AG04449 (cell line): ENCODE measurements around the gene ASCC3.

ENCODE experiments used
- CTCF ChIA-PET: fragments of 350-600 bp; formaldehyde crosslinking; extraction: SDS; loops from one replicate; lab custom pipeline; 2021; ENCODE audit warnings: antibody characterized with exemption; lab: Yijun Ruan, JAX
- POLR2A ChIA-PET: fragments of 400-600, 350-600 bp; formaldehyde crosslinking; extraction: SDS; loops from one replicate; lab custom pipeline; 2020; ENCODE audit warnings: antibody characterized with exemption, inconsistent platforms; lab: Yijun Ruan, JAX
- DNase-seq: peaks from one replicate; pipeline ENCODE4 v3.0.0-alpha.2; 2010; ENCODE audit warnings: low read depth, low spot score
- H3K4me3 ChIP-seq: 2 replicates; pipeline ENCODE4 v1.5.1; 2011; ENCODE audit warnings: low read depth, mild to moderate bottlenecking, control low read depth, low read length
- TF ChIP-seq, protein P1 (sequence below): IDR thresholded peaks from one replicate; pipeline ENCODE4 v1.5.1; 2011; ENCODE audit warnings: mild to moderate bottlenecking, moderate library complexity, low read length, control low read depth, inconsistent platforms; ENCODE audit not compliant: insufficient read depth; ENCODE audit errors: missing control alignments

The ASCC3 gene

DNA sequence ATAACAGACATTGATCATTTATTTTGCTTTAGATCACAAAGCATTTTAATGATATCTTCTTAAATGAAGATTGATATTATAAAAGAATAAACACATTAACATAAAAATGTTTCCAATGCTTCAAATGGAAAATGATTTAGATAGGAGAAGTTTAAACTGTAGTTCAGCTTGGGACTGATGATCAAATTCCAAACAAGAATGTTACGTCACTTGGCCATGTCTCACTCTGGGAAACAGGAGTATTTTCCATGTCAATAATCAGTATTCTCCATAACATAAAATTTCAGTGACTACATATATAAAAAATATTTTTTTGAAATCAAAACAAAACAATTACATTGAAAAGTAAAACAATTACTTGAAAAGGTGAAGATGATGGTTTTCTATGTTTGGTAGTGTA, 363.5 kb downstream of the ASCC3 start:
- H3K4me3 ChIP-seq = no peak overlapping the region
- DNase-seq = no peak
- TF ChIP-seq, protein P1, sequence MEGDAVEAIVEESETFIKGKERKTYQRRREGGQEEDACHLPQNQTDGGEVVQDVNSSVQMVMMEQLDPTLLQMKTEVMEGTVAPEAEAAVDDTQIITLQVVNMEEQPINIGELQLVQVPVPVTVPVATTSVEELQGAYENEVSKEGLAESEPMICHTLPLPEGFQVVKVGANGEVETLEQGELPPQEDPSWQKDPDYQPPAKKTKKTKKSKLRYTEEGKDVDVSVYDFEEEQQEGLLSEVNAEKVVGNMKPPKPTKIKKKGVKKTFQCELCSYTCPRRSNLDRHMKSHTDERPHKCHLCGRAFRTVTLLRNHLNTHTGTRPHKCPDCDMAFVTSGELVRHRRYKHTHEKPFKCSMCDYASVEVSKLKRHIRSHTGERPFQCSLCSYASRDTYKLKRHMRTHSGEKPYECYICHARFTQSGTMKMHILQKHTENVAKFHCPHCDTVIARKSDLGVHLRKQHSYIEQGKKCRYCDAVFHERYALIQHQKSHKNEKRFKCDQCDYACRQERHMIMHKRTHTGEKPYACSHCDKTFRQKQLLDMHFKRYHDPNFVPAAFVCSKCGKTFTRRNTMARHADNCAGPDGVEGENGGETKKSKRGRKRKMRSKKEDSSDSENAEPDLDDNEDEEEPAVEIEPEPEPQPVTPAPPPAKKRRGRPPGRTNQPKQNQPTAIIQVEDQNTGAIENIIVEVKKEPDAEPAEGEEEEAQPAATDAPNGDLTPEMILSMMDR = no peak
- CTCF ChIA-PET = no interaction called here
- POLR2A ChIA-PET = no interaction called here

DNA sequence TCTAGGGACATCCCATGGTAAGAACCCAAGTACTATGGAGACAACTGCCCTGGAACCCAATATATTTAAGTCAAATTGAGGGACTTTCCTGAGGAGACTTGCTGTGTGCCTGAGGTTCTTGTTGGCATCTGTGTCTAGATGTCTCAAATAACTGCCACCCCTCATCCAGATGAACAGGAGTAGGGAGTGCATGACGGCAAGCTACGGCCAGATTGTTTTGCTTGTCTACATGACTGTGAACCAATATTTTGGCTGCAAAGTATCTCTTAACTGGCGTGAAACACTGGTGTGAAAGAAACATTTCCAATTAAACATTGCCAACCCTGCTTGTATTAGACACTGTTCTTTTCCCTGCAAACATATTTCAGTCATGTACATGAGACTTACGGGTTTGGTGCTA, 364.0 kb downstream of the ASCC3 start:
- TF ChIP-seq, protein P1 = no peak
- no peak overlapping the region for H3K4me3 ChIP-seq
- DNase-seq = no peak
- ChIA-PET CTCF (no interaction called here), POLR2A (no interaction called here)

DNA sequence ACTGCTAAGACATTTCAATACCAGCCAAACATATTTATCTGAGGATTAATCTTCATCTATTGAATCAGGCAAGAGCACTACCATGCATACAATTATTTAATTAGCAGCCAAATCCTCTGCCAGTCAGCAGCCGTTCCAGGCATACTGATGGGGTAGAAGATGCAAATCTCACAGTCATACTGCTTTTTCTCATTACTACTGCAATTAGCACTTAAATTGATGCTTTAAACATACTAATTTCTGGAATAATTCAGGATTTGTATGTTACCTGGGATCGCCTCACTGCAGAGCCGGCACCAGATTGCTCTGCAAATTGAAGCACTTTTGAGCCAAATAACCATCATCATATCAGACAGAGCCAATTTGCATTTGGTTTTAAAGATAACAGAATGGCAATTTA, 366.5 kb downstream of the ASCC3 start:
- POLR2A ChIA-PET = no interaction called here
- TF ChIP-seq, protein P1 = no peak
- DNase-seq = no peak
- CTCF ChIA-PET = no interaction called here
- H3K4me3 ChIP-seq = no peak overlapping the region

DNA sequence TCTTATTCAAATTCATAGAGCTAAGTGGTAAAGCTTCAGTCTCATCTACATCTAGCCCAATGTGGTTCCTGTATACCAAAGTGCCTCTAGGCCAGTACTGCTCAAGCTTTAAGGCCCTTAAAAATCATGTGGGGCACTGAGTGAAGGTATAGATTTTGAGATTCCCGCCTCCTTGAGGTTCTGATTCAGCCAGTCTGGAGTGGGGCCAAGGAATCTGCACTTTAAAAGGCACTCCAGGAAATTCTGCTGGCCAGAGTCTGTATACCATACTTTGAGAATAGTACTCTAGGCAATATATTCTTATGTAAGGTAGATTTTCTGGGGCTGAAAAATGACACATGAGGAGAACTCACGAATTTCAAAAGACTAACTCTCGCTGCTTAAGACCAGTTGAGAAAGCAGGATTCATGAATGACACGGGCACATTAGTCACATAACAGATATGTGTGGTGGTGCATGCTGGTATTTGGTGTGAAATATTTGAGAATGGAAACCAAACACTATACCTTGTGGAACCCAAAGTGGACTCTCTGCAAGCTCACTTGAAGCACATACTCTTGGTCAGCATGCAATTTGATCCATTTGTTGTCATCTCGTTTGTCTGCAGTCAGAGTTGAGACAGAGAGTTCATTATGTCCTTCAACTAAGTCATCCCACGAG, 368.8 kb downstream of the ASCC3 start:
- ChIA-PET CTCF (interaction anchor here (1.0 to 1.5 kb wide), 3 partner anchors 32 to 396 kb away, joined by 3 to 5 read pairs (median 4); no protein-coding TSS in a partner anchor), POLR2A (no interaction called here)
- no peak for DNase-seq
- TF ChIP-seq, protein P1 = no peak
- H3K4me3 ChIP-seq = no peak overlapping the region

DNA sequence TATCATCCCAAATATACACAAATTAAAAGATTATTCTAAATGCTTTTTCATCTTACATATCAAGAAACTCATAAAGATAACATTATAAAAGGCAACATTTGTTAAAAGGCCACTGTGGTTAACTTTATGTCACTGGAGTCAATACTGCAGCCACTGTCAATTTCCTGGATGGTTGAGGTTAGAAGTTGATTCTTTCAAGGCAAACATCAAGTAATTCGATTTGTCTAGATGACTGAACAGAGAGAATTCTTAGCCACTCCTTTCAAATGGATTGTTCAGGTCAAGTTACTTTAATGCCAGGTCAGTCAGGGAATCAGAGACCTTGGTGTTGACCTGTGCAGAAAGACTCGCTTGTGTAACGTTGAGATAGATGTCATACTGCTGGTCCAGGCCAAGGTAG, 372.0 kb downstream of the ASCC3 start:
- TF ChIP-seq, protein P1 = no peak
- POLR2A ChIA-PET = no interaction called here
- CTCF ChIA-PET = no interaction called here
- H3K4me3 ChIP-seq = no peak overlapping the region
- DNase-seq = no peak

DNA sequence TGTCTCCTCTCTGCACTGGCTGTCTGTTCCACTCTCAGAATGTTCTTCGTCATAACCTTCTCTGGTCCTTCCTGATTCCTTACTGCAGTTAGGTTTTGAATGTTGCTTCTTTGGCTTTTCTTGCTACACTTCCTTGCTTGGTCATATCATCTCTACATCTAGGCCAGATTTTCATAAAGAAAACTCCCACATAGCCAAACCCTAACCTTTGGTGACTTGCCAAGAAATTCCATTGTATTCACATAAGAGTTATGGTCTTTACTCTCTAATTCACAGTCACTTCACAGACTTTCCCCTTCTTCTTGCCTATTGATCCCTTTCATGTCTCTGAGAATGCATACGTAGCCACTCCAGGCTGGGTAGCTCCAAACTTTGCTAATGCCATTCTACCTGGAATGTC, 374.5 kb downstream of the ASCC3 start:
- DNase-seq = no peak
- H3K4me3 ChIP-seq = no peak overlapping the region
- TF ChIP-seq, protein P1 = no peak
- CTCF ChIA-PET = interaction anchor here (0.7 kb wide), 1 partner anchor 157 kb away, joined by 3 read pairs; no protein-coding TSS in a partner anchor
- POLR2A ChIA-PET = no interaction called here
